ENCODE results near the gene RNF212. TPM values are rescaled to one million over a fixed set of nuclear protein-coding genes. Genes with fewer than 3 reads are reported as not detected.
"Not testable (repeated sequence)": the region's sequence is repeated elsewhere in the genome, so short reads cannot be mapped to it uniquely, and the experiment has no call there.

Gene RNF212
- total RNA-seq, 2 experiments from 2014 or later: 2.0 to 2.7 TPM

DNA sequence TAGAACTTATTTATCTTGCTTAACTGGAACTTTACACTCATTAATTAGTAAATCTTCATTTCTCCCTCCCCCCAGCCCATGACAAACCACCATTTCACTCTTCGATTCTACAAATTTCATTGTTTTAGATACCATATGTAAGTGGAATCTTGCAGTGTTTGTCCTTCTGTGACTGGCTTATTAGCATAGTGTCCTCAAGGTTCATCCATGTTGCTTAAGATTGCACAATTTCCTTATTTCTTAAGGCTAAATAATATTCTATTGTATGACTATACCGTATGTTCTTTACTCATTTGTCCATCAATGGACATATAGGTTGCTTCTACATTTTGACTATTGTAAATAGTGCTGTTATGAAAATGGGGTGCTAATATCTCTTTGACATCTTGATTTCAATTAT lies 24.5 kb upstream of the RNF212 start:
- ChIA-PET POLR2A (interaction anchor here (0.5 to 1.6 kb wide), 7 partner anchors 16 to 468 kb away, joined by 3 to 14 read pairs (median 3); partner anchors contain the start of gene CTBP1), CTCF (interaction anchor here (0.6 to 3.0 kb wide), 16 partner anchors 9 to 218 kb away, joined by 3 to 24 read pairs (median 4); partner anchors contain the start of gene UVSSA)
- Mint-ChIP-seq H3K4me1 (ENCODE audit: low read depth) (peaks cover 23% of the 10 kb centered on the region), H3K27ac (peak overlapping the region; percentile 67), H3K27me3 (ENCODE audit: low read depth) (peaks cover 12% of the 10 kb centered on the region), H3K4me3 (peak overlapping the region; percentile 68), H3K36me3 (ENCODE audit: low read depth) (peaks cover 5% of the 10 kb centered on the region), H3K9me3 (ENCODE audit: insufficient read depth) (no peaks in the 10 kb centered on the region)
- no peak for DNase-seq
- ATAC-seq: no peak

DNA sequence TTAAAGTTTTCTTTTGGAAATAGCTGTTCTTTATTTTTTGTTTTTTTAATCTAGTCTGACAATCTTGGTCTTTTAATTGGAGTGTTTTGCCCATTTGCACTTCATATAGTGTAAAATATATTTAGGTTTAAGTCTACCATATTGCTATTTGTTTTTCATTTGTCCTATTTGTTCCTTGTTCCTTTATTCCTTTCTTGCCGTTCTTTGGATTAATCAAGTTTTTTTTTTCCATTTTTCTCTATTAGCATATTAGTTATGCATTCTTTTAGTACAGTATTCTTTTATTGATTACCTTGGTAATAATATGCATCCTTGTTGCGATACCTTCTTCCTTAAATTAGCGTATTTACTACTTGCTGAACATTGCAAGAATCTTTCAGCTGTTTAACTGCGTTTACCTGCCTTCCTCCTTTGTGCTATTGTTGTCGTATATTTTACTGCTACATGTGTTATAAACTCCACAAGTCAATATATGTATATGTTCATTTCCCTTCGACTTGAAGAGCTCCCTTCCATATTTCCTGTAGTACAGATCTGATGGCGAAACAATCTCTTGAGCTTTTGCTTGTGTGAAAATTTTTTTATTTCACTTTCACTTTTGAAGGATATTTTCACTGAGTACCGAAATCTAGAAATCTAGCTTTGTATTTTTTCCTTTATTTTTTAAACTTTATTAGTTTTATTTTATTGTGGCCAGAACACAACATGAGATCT lies 23.9 kb upstream of the RNF212 start:
- Mint-ChIP-seq H3K36me3 (ENCODE audit: low read depth) (peaks cover 5% of the 10 kb centered on the region), H3K27me3 (ENCODE audit: low read depth) (peaks cover 12% of the 10 kb centered on the region), H3K27ac (peak overlapping the region; percentile 78), H3K4me3 (peak overlapping the region; percentile 68), H3K9me3 (ENCODE audit: insufficient read depth) (no peaks in the 10 kb centered on the region), H3K4me1 (ENCODE audit: low read depth) (peaks cover 23% of the 10 kb centered on the region)
- DNase-seq: no peak
- POLR2A ChIA-PET: interaction anchor here (0.5 to 1.6 kb wide), 9 partner anchors 17 to 469 kb away, joined by 3 to 14 read pairs (median 3); partner anchors contain the start of genes CTBP1 and MAEA
- peak; percentile 64 for ATAC-seq
- CTCF ChIA-PET: interaction anchor here (0.6 to 3.0 kb wide), 17 partner anchors 8 to 219 kb away, joined by 3 to 24 read pairs (median 4); partner anchors contain the start of gene UVSSA

DNA sequence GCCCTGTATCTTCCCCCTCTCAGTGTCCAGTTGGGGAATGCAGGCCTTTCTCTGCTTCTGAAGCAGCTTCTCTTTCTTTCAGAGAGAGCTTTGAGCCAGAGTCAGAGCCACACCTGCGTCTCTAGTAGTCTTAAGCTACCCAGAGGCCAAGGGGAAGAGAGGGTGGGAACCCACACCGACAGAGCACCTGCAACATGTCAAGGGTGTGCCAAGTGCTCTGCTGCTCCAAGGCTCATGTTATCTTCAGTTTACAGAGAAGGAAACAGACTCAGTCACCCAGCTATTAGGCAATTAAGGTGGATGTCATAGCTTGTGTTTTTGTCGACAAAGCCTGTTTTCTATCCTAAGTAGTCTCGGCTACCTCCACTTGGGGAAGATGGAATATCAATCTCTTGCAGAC lies 22.7 kb upstream of the RNF212 start:
- H3K4me3 Mint-ChIP-seq: no peak overlapping the region
- ChIA-PET POLR2A (interaction anchor here (1.1 kb wide), 1 partner anchor 211 kb away, joined by 3 read pairs; the partner anchor contains the start of gene UVSSA), CTCF (interaction anchor here (0.7 to 2.8 kb wide), 7 partner anchors 31 to 220 kb away, joined by 3 to 24 read pairs (median 8); no protein-coding TSS in a partner anchor)
- H3K27ac Mint-ChIP-seq: no peak overlapping the region
- peaks cover 5% of the 10 kb centered on the region for H3K36me3 Mint-ChIP-seq (ENCODE audit: low read depth)
- peaks cover 23% of the 10 kb centered on the region for H3K4me1 Mint-ChIP-seq (ENCODE audit: low read depth)
- H3K9me3 Mint-ChIP-seq (ENCODE audit: insufficient read depth): no peaks in the 10 kb centered on the region
- peaks cover 3% of the 10 kb centered on the region for H3K27me3 Mint-ChIP-seq (ENCODE audit: low read depth)
- ATAC-seq: peak; percentile 42
- DNase-seq: no peak

DNA sequence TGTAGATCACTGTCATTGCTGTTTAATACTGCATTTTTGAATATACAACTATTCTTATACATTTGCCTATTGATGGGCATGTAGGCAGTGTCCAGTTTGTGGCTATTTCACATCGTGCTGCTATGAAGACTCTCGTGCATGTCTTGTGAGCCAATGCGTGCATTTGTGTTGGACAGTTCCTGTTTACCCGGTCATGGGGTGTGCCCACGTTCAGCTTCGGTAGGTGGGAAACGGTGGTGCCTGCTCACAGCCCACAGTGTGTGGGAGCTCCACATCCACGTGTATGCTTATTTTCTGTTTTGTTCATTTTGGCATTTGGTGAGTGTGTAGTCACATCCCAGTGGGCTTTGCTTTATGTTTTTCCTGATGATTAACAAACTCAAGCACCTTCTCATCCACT lies 19.7 kb upstream of the RNF212 start:
- Mint-ChIP-seq H3K4me3 (no peak overlapping the region), H3K4me1 (ENCODE audit: low read depth) (peaks cover 21% of the 10 kb centered on the region), H3K27me3 (ENCODE audit: low read depth) (peaks cover 5% of the 10 kb centered on the region), H3K9me3 (ENCODE audit: insufficient read depth) (no peaks in the 10 kb centered on the region), H3K36me3 (ENCODE audit: low read depth) (peaks cover 1% of the 10 kb centered on the region), H3K27ac (no peak overlapping the region)
- ChIA-PET CTCF (interaction anchor here (0.8 to 2.3 kb wide), 4 partner anchors 70 to 157 kb away, joined by 3 to 15 read pairs (median 5); partner anchors contain the start of gene MAEA), POLR2A (interaction anchor here (1.6 kb wide), 1 partner anchor 115 kb away, joined by 3 read pairs; no protein-coding TSS in a partner anchor)
- DNase-seq: no peak
- no peak for ATAC-seq

DNA sequence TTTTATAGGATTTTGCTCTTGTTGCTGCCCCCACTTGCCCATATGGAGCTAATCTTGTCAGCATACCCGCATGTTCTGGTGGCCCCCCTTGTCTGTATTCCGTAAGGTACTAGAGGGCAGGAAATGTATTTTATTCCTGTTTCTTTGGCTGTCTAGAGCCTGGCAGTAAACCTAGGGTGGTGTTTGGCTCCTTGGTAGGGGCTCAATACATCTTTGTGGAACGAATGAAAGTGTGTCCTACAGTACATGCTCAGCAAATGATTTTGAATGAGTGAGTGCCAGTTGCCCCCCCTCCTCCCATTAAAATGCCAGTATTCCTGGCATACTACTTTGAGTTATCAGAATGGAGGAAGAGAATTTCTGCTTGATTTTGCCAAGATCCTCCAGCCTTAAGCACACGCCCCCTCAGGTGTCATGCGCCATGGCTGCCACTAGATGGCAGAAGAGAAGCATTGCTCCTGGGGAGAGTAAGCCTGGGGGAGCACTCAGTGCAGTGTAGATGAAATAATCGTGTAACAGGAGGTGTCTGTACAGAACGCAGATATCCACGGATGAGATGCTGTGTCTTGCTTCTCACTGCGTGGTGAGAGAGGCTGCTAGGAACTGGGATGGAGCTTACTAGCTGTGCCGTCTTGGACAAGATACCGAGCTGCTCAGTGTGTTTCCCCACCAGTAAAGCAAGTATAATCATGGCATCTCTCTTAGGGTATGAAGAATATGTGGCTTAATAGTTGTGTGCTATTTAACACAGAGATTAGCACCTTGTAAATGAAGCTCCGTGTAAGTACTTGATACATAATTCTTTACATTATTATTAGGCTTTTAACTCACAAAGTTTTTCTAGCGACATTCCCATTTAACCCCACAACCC lies 17.2 kb upstream of the RNF212 start:
- peak; percentile 99 for ATAC-seq
- no peaks in the 10 kb centered on the region for H3K9me3 Mint-ChIP-seq (ENCODE audit: insufficient read depth)
- no peak overlapping the region for H3K27ac Mint-ChIP-seq
- ChIA-PET POLR2A (no interaction called here), CTCF (interaction anchor here (0.6 to 3.2 kb wide), 29 partner anchors 9 to 220 kb away, joined by 3 to 21 read pairs (median 5); partner anchors contain the start of genes CTBP1, MAEA and UVSSA)
- H3K27me3 Mint-ChIP-seq (ENCODE audit: low read depth): peaks cover 19% of the 10 kb centered on the region
- peak; percentile 85 for DNase-seq
- H3K36me3 Mint-ChIP-seq (ENCODE audit: low read depth): no peaks in the 10 kb centered on the region
- peaks cover 2% of the 10 kb centered on the region for H3K4me1 Mint-ChIP-seq (ENCODE audit: low read depth)
- no peak overlapping the region for H3K4me3 Mint-ChIP-seq

DNA sequence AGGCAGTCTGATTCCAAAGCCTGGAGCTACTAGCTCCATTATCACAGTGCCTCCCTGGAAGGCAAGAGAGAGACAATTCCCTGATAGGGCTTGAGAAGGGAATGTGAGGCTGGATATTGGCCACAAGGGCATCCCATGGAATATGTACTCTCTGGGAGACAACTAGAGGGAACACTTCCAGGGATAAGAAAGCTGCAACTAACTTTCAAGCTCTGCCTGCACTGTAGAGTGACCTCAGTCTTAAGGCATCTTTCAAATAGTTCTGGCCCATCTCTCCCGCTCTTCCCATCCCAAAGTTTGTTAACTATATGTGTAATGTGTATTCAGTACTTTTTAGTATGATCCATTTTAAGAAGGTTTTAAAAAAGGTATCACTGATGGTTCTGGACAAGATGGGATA lies 13.1 kb upstream of the RNF212 start:
- Mint-ChIP-seq H3K9me3 (ENCODE audit: insufficient read depth) (no peaks in the 10 kb centered on the region), H3K27ac (no peak overlapping the region), H3K27me3 (ENCODE audit: low read depth) (peaks cover 22% of the 10 kb centered on the region), H3K4me3 (no peak overlapping the region), H3K4me1 (ENCODE audit: low read depth) (peaks cover 2% of the 10 kb centered on the region), H3K36me3 (ENCODE audit: low read depth) (no peaks in the 10 kb centered on the region)
- ATAC-seq: no peak
- ChIA-PET CTCF (interaction anchor here (1.2 to 1.3 kb wide), 2 partner anchors 8 to 503 kb away, joined by 3 read pairs; no protein-coding TSS in a partner anchor), POLR2A (no interaction called here)
- DNase-seq: no peak

DNA sequence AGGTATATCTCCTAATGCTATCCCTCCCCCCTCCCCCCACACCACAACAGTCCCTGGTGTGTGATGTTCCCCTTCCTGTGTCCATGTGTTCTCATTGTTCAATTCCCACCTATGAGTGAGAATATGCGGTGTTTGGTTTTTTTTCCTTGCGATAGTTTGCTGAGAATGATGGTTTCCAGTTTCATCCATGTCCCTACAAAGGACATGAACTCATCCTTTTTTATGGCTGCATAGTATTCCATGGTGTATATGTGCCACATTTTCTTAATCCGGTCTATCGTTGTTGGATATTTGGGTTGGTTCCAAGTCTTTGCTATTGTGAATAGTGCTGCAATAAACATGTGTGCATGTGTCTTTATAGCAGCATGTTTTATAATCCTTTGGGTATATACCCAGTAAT lies 12.1 kb upstream of the RNF212 start:
- H3K27ac Mint-ChIP-seq; H3K36me3 Mint-ChIP-seq (ENCODE audit: low read depth); DNase-seq; H3K4me3 Mint-ChIP-seq; POLR2A ChIA-PET; CTCF ChIA-PET; ATAC-seq; H3K9me3 Mint-ChIP-seq (ENCODE audit: insufficient read depth); H3K4me1 Mint-ChIP-seq (ENCODE audit: low read depth): not testable (repeated sequence)
- peaks cover 25% of the 10 kb centered on the region for H3K27me3 Mint-ChIP-seq (ENCODE audit: low read depth)

DNA sequence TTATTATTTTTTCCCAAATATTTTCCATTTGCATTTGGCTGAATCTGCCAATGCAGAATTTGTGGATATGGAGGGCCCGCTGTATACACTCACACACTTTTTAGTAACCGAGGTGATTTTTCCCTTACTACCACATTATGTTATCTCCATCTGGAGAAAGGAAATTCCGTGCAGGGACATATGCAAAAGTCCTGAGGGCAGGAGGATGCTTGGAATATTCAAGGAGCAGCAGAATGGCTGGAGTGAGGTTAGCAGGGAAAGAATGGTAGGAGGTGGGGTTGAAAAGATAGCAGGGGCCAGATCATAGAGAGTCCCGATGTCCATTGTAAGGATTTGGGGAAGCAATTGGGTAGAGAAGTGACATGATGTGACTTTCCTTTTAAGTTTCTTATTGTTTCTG lies 11.5 kb upstream of the RNF212 start:
- ATAC-seq: no peak
- no peaks in the 10 kb centered on the region for H3K36me3 Mint-ChIP-seq (ENCODE audit: low read depth)
- POLR2A ChIA-PET: no interaction called here

DNA sequence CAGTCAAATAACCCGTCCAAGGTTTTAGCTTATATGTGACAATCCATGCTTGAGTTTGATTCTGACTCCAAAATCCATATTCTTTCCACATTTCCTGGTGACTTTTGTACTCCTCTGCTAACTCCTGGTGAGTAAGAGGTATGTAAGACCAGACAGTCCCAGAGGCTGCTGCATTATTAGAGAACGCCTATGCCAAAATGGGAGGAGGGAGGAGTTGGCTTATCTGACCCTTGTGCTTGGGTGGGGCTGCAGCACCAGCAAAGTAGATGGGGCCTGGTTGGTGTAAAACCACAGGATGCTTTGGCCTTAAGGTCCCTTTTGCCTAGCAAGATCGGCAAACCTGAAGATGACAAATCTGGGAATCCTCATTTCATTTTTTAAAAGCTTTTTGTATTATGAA lies 9.1 kb upstream of the RNF212 start:
- ChIA-PET POLR2A (no interaction called here), CTCF (interaction anchor here (0.6 to 2.2 kb wide), 2 partner anchors 9 to 1002 kb away, joined by 3 to 9 read pairs; no protein-coding TSS in a partner anchor)
- no peak overlapping the region for H3K27ac Mint-ChIP-seq
- H3K36me3 Mint-ChIP-seq (ENCODE audit: low read depth): no peaks in the 10 kb centered on the region
- no peak overlapping the region for H3K4me3 Mint-ChIP-seq
- H3K27me3 Mint-ChIP-seq (ENCODE audit: low read depth): peaks cover 17% of the 10 kb centered on the region
- ATAC-seq (no peak), DNase-seq (no peak)
- no peaks in the 10 kb centered on the region for H3K4me1 Mint-ChIP-seq (ENCODE audit: low read depth)
- no peaks in the 10 kb centered on the region for H3K9me3 Mint-ChIP-seq (ENCODE audit: insufficient read depth)

More for the DNA sequence above, 11.5 kb upstream of the RNF212 start:
- no peak for DNase-seq
- Mint-ChIP-seq H3K4me3 (no peak overlapping the region), H3K9me3 (ENCODE audit: insufficient read depth) (no peaks in the 10 kb centered on the region), H3K27me3 (ENCODE audit: low read depth) (peaks cover 25% of the 10 kb centered on the region), H3K4me1 (ENCODE audit: low read depth) (no peaks in the 10 kb centered on the region), H3K27ac (no peak overlapping the region)
- CTCF ChIA-PET: no interaction called here

DNA sequence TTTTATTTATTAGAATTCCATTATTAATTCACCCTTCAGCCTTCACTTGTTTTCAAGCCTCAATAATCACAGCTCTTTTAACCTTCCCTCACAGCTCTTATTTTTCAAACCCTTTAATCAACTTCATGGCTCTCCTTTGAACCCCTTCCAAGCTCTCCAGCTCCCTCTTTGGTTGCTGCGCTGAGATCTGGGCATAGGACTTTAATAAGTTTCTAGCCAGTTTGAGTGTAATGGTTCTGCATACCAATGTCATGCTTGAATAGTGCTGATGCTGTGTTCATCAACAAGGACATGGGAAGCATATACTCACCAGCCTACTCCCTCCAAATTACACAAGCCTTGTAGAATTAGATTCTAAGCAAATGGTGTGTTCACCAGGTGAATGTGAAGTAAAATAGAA lies 3.5 kb upstream of the RNF212 start:
- Mint-ChIP-seq H3K27ac (no peak overlapping the region), H3K4me3 (no peak overlapping the region), H3K36me3 (ENCODE audit: low read depth) (no peaks in the 10 kb centered on the region), H3K4me1 (ENCODE audit: low read depth) (no peaks in the 10 kb centered on the region), H3K9me3 (ENCODE audit: insufficient read depth) (no peaks in the 10 kb centered on the region), H3K27me3 (ENCODE audit: low read depth) (peaks cover 14% of the 10 kb centered on the region)
- DNase-seq (no peak), ATAC-seq (no peak)
- CTCF ChIA-PET: interaction anchor here (1.3 kb wide), 1 partner anchor 239 kb away, joined by 5 read pairs; no protein-coding TSS in a partner anchor
- POLR2A ChIA-PET: no interaction called here

DNA sequence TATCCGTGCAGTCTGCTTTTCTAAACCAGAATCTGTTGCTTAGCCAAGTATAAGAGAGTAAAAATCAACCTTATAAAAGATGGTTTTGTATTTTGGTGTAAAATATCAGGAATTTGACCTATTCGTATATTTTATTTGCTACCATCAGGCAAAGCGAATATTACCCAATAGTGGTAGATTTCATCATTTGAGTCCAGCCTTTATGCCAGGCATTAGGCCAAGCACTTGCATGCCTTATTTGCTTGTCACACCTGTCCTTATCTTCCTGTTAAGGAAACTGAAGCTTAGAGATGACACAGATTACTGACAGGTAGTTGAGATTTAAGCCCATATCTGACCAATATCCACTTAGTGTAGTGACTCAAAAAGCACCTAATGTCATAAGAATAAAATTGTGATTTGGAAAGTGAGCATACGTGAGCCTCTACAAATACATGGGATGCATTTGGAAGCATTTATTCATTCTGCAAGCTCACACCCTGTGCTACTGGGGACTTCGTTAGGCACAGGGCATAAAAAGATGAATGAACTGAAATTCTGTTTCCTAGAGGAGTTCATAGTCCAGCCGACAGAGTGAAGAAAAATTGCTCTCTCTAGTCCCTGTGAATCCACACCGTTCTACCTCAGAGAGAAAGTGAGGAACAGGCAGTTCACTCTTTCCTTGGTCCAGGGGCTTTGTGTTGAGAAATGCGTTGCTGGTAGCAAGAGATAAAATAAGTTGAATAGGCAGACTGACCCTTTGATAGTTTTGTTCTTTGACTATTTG lies 2.3 kb upstream of the RNF212 start:
- Mint-ChIP-seq H3K4me3 (no peak overlapping the region), H3K36me3 (ENCODE audit: low read depth) (no peaks in the 10 kb centered on the region), H3K9me3 (ENCODE audit: insufficient read depth) (no peaks in the 10 kb centered on the region), H3K27ac (no peak overlapping the region), H3K27me3 (ENCODE audit: low read depth) (peaks cover 12% of the 10 kb centered on the region), H3K4me1 (ENCODE audit: low read depth) (no peaks in the 10 kb centered on the region)
- CTCF ChIA-PET: interaction anchor here (0.9 to 1.3 kb wide), 2 partner anchors 240 to 577 kb away, joined by 4 to 5 read pairs; no protein-coding TSS in a partner anchor
- POLR2A ChIA-PET: no interaction called here
- DNase-seq: no peak
- no peak for ATAC-seq
